ENCODE data around the gene SMIM1. TPM values are rescaled to one million over a fixed set of nuclear protein-coding genes. Genes with fewer than 3 reads are reported as not detected.
"Not testable (repeated sequence)": the region's sequence is repeated elsewhere in the genome, so short reads cannot be mapped to it uniquely, and the experiment has no call there.

SMIM1 gene, protein sequence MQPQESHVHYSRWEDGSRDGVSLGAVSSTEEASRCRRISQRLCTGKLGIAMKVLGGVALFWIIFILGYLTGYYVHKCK
- 1 to 10 TPM; 2.6 to 8.7 (median 4.6) TPM for total RNA-seq
- long read RNA-seq, partial matches to known transcripts, result 1 of 3 reads
- long read RNA-seq, other reads (novel, unspliced or antisense), result 0 of 3 reads

DNA sequence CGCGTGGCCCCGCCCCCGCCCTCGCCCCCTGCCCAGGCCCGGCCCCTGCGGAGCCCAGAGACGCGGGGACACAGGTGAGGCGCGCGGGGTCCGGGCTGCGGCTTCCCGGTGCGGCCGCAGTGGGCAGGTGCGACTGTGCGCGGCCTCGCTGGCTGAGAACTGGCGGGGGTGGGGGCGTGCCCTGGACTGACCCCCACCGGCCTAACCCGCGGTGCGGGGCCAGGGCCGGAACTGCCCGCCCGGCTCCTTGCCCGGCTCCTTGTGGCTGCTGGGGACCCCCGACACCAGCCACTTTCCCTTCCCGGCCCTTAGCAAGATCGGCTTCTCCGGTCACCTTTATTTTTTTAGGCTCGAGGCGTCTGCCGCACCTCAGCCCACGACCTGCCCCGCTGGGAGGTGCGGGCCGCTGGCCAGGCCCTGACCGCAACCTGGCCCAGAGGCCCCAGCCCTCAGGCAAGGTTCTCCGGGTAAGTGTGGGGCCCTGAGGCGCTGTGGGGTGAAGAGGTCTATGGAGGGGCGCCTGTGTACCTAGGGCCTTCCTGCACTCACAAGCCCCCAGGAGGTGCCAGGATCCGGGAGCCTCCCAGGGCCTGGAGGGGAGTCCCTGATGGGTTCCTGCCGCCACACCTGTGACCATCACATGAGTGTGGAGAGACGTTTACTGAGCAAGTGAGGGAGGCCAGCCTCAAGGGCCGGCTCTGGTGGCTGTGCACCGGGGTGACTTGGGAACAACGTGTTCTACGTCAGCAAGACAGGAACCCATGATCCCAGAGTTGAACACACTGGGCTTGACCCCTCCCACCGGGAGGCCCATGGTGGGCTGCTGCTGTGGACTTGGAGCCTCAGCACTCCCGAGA lies at the start of gene SMIM1:
Gene SMIM1 (plus strand): TSS at position 35 of the 857 bp plus-strand sequence. CDS start 2,625 bp downstream, outside the sequence.
- ATAC-seq (peak in 2 of 4 donors; percentile 0 to 2), DNase-seq (no peak)
- intact Hi-C loops (cut with DNase I), result no loop called here
- H3K4me1 ChIP-seq, result peaks cover 0 to 36% (median 12%) of the 10 kb centered on the region in 4 donors
- peak within 1 kb of the TSS; percentile 67 to 74 (median 73) for H3K4me3 ChIP-seq
- H3K27ac ChIP-seq, result peak within 1 kb of the TSS in 2 of 3 donors; percentile 28 to 37
- H3K27me3 ChIP-seq, result no peaks in the 10 kb centered on the region
- no peak for TF ChIP-seq POLR2A (IDR thresholded peaks at IDR 0.05)
- TF ChIP-seq, protein P1, sequence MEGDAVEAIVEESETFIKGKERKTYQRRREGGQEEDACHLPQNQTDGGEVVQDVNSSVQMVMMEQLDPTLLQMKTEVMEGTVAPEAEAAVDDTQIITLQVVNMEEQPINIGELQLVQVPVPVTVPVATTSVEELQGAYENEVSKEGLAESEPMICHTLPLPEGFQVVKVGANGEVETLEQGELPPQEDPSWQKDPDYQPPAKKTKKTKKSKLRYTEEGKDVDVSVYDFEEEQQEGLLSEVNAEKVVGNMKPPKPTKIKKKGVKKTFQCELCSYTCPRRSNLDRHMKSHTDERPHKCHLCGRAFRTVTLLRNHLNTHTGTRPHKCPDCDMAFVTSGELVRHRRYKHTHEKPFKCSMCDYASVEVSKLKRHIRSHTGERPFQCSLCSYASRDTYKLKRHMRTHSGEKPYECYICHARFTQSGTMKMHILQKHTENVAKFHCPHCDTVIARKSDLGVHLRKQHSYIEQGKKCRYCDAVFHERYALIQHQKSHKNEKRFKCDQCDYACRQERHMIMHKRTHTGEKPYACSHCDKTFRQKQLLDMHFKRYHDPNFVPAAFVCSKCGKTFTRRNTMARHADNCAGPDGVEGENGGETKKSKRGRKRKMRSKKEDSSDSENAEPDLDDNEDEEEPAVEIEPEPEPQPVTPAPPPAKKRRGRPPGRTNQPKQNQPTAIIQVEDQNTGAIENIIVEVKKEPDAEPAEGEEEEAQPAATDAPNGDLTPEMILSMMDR (IDR thresholded peaks at IDR 0.05), result no peak
- H3K36me3 ChIP-seq, result no peaks in the 10 kb centered on the region
- no peaks in the 10 kb centered on the region for H3K9me3 ChIP-seq
- WGBS (ENCODE audit: insufficient coverage, low coverage, low lambda C conversion rate, missing lambda C conversion rate), result 21% methylated on average over 5 of the region's 55 CpGs

- no peak overlapping the region for H3K27ac ChIP-seq
- ATAC-seq (no peak), DNase-seq (no peak)
- H3K27me3 ChIP-seq, result no peaks in the 10 kb centered on the region
- intact Hi-C loops (cut with DNase I), result no loop called here
- no CpG with 5 or more reads among the region's 3 CpGs for WGBS (ENCODE audit: insufficient coverage, low coverage, low lambda C conversion rate, missing lambda C conversion rate)
- H3K36me3 ChIP-seq, result no peaks in the 10 kb centered on the region
- TF ChIP-seq, protein P1 (IDR thresholded peaks at IDR 0.05), result no peak
- TF ChIP-seq POLR2A (IDR thresholded peaks at IDR 0.05), result no peak
- H3K4me1 ChIP-seq, result no peaks in the 10 kb centered on the region
- H3K4me3 ChIP-seq, result no peak overlapping the region
- H3K9me3 ChIP-seq, result no peaks in the 10 kb centered on the region
Observed at GRCh38 chr1:3722846-3723245, 49.7 kb upstream of the SMIM1 start.

DNA sequence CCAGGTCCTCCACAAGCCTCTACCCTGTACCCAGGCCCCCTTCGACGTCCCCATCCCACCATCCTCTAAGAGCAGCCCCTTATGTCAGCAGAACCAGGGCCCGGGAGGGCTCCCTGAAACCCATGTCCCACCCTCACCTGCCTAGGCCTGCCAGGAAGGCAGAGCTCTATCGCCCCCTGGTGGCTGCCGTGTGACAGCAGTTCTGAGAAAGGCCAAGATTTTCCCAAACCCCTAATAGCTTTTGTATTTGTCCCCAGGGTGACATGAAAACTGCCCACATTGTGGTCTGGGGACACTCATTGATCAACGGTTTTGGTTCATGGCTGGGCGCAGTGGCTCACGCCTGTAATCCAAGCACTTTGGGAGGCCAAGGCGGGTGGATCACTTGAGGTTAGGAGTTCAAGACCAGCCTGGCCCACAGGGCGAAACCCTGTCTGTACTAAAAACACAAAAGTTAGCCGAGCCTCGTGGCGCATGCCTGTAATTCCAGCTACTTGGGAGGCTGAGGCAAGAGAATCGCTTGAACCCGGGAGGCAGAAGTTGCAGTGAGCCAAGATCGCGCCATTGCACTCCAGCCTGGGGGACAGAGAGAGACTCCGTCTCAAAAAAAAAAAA lies 48.0 kb upstream of the SMIM1 start:
- ATAC-seq (peak; percentile 48 to 79 (median 74)), DNase-seq (peak; percentile 73 to 80 (median 75))
- WGBS (ENCODE audit: insufficient coverage, low coverage, low lambda C conversion rate, missing lambda C conversion rate), result 6% methylated on average over 6 of the region's 18 CpGs
- H3K9me3 ChIP-seq; H3K36me3 ChIP-seq; H3K4me3 ChIP-seq; intact Hi-C loops (cut with DNase I); H3K4me1 ChIP-seq; H3K27me3 ChIP-seq; H3K27ac ChIP-seq: not testable (repeated sequence)
- TF ChIP-seq, protein P1 (IDR thresholded peaks at IDR 0.05), result peak; percentile 85 to 92 (median 90)

GRCh38 chr1:3725366-3725765 lies 47.2 kb upstream of the SMIM1 start:
- no peak overlapping the region for H3K4me3 ChIP-seq
- no peak overlapping the region for H3K27ac ChIP-seq
- DNase-seq (no peak), ATAC-seq (no peak)
- H3K9me3 ChIP-seq, result no peaks in the 10 kb centered on the region
- H3K36me3 ChIP-seq, result no peaks in the 10 kb centered on the region
- no peaks in the 10 kb centered on the region for H3K27me3 ChIP-seq
- intact Hi-C loops (cut with DNase I), result no loop called here
- H3K4me1 ChIP-seq, result no peaks in the 10 kb centered on the region
- WGBS (ENCODE audit: insufficient coverage, low coverage, low lambda C conversion rate, missing lambda C conversion rate), result 90% methylated on average over 2 of the region's 2 CpGs
- no peak for TF ChIP-seq POLR2A (IDR thresholded peaks at IDR 0.05)
- TF ChIP-seq, protein P1 (IDR thresholded peaks at IDR 0.05), result no peak

All from right lobe of liver (tissue), 6 donors.